ENCODE data around the gene WNT7B. TPM values are rescaled to one million over a fixed set of nuclear protein-coding genes. Genes with fewer than 3 reads are reported as not detected.

Gene WNT7B
- polyA plus RNA-seq, 1 of the 3 experiments (the other 2 are of a cell fraction): 0.13 TPM

- no peaks in the 10 kb centered on the region for H3K36me3 ChIP-seq (replicated peaks in 1 of 2; ENCODE audit: control insufficient read depth in 1 of 2, insufficient read depth in 2 of 2, low read length in 1 of 2)
- no peaks in the 10 kb centered on the region for H3K9me3 ChIP-seq
- H3K9me2 ChIP-seq: no peaks in the 10 kb centered on the region
- no peaks in the 10 kb centered on the region for H3K27me3 ChIP-seq (ENCODE audit: insufficient read depth)
- no peak overlapping the region for H3K9ac ChIP-seq
- WGBS (ENCODE audit: low lambda C conversion rate): 93% methylated on average over 4 of the region's 16 CpGs
- H3K79me2 ChIP-seq (ENCODE audit: insufficient read depth): no peaks in the 10 kb centered on the region
- no peaks in the 10 kb centered on the region for H3K4me1 ChIP-seq (ENCODE audit: control insufficient read depth in 1 of 2, insufficient read depth in 2 of 2, low read depth in 1 of 2, low read length in 1 of 2)
- H3F3A ChIP-seq (replicated peaks; ENCODE audit: insufficient read depth): no peaks in the 10 kb centered on the region
- ChIA-PET CTCF (no interaction called here), POLR2A (no interaction called here)
- no peak overlapping the region for H3K4me2 ChIP-seq
- H3K4me3 ChIP-seq (ENCODE audit: low read depth in 2 of 2, low read length in 1 of 2): no peak overlapping the region
- no peaks in the 10 kb centered on the region for H4K20me1 ChIP-seq (ENCODE audit: insufficient read depth)
- no peak overlapping the region for H3K27ac ChIP-seq (ENCODE audit: low read depth in 2 of 2, low read length in 1 of 2)
- no peak overlapping the region for H2AFZ ChIP-seq (ENCODE audit: low read depth)
- no peak for TF ChIP-seq EP300 (IDR thresholded peaks at IDR 0.05; ENCODE audit: borderline replicate concordance in 1 of 2, low read depth in 1 of 2, low read length in 1 of 2)
- TF ChIP-seq MEF2A (IDR thresholded peaks at IDR 0.05; ENCODE audit: borderline replicate concordance, low read depth): no peak
- TF ChIP-seq ELF1 (IDR thresholded peaks at IDR 0.05): no peak
- no peak for TF ChIP-seq FOXJ3 (CRISPR knock-in tag; IDR thresholded peaks at IDR 0.05)
- no peak for TF ChIP-seq GABPA (IDR thresholded peaks at IDR 0.05; ENCODE audit: low read depth)
- no peak for TF ChIP-seq RFX5 (IDR thresholded peaks at IDR 0.05; ENCODE audit: low read length)
- no peak for TF ChIP-seq FOSL2 (IDR thresholded peaks at IDR 0.05; ENCODE audit: borderline replicate concordance, low read depth)
- no peak for TF ChIP-seq TAF1 (IDR thresholded peaks at IDR 0.05; ENCODE audit: borderline replicate concordance, low read depth, low read length)
- TF ChIP-seq ZBTB33 (IDR thresholded peaks at IDR 0.05; ENCODE audit: borderline replicate concordance, low read depth): no peak
- no peak for TF ChIP-seq SIN3A (IDR thresholded peaks at IDR 0.05; ENCODE audit: borderline replicate concordance, low read depth, low read length)
- TF ChIP-seq POLR2AphosphoS5 (IDR thresholded peaks at IDR 0.05; ENCODE audit: low read depth, low read length): no peak
- no peak for TF ChIP-seq MAX (IDR thresholded peaks at IDR 0.05; ENCODE audit: low read depth)
- TF ChIP-seq NFIC (IDR thresholded peaks at IDR 0.05; ENCODE audit: borderline replicate concordance): no peak
- TF ChIP-seq YY1 (IDR thresholded peaks at IDR 0.05; ENCODE audit: low read depth): no peak
- no peak for TF ChIP-seq IRF3 (IDR thresholded peaks at IDR 0.05; ENCODE audit: low read depth, low read length)
- TF ChIP-seq PBX3 (IDR thresholded peaks at IDR 0.05): no peak
- TF ChIP-seq NRF1 (IDR thresholded peaks at IDR 0.05; ENCODE audit: low read depth, low read length): no peak
- TF ChIP-seq JUND (IDR thresholded peaks at IDR 0.05): no peak
- TF ChIP-seq REST (IDR thresholded peaks at IDR 0.05; ENCODE audit: low read depth, low read length): no peak
- DNase-seq: no peak
These were observed 51.1 kb downstream of the WNT7B start for GRCh38 chr22:45925811-45926351.
